ENCODE measurements around the gene SELENON.
A peak's percentile ranks its signal among the peaks of the same experiment; 100 is the strongest.
"Not testable (repeated sequence)": the region's sequence is repeated elsewhere in the genome, so short reads cannot be mapped to it uniquely, and the experiment has no call there.

Gene SELENON

GRCh38 chr1:25832336-25833037, 32.5 kb downstream of the SELENON start:
- Histone ChIP-seq H3K27me3 (no peaks in the 10 kb centered on the region), H4K20me1 (peaks cover 0 to 30% (median 10%) of the 10 kb centered on the region in 11 experiments; a peak in 9 of 22 replicates), H3K9ac (peak overlapping the region in 3 of 11 experiments; percentile 6 to 21 (median 6); a peak in 2 of 22 replicates), H3K4me3 (no peak overlapping the region), H3K36me3 (peaks cover 82 to 100% (median 97%) of the 10 kb centered on the region in 11 experiments), H3K9me3 (replicated peaks in 1 of 11) (no peaks in the 10 kb centered on the region), H3K27ac (no peak overlapping the region), H3K4me2 (peak overlapping the region; percentile 8 to 60 (median 48)), H3K4me1 (peaks cover 15 to 29% (median 19%) of the 10 kb centered on the region in 10 experiments)
- TF ChIP-seq Cebpa-rat (IDR thresholded peaks at IDR 0.05), result no peak

GRCh38 chr1:25833158-25833557, 33.2 kb downstream of the SELENON start:
- Histone ChIP-seq H3K4me3 (no peak overlapping the region), H3K9ac (no peak overlapping the region), H3K4me1 (peaks cover 15 to 29% (median 19%) of the 10 kb centered on the region in 10 experiments), H4K20me1 (peaks cover 0 to 30% (median 10%) of the 10 kb centered on the region in 11 experiments; a peak in 9 of 22 replicates), H3K36me3 (peaks cover 75 to 97% (median 91%) of the 10 kb centered on the region in 11 experiments), H3K27ac (no peak overlapping the region), H3K27me3 (no peaks in the 10 kb centered on the region), H3K4me2 (no peak overlapping the region), H3K9me3 (replicated peaks in 1 of 11) (no peaks in the 10 kb centered on the region)
- TF ChIP-seq Cebpa-rat (IDR thresholded peaks at IDR 0.05), result no peak

- peaks cover 5 to 11% (median 9%) of the 10 kb centered on the region in 11 experiments; a peak in 20 of 22 replicates for H3K9me3 ChIP-seq (replicated peaks in 1 of 11)
- H3K36me3 ChIP-seq, result peaks cover 61 to 87% (median 85%) of the 10 kb centered on the region in 11 experiments
- peaks cover 15 to 29% (median 19%) of the 10 kb centered on the region in 10 experiments for H3K4me1 ChIP-seq
- no peak overlapping the region for H3K4me2 ChIP-seq
- peaks cover 0 to 23% (median 10%) of the 10 kb centered on the region in 11 experiments; a peak in 9 of 22 replicates for H4K20me1 ChIP-seq
- no peak overlapping the region for H3K27ac ChIP-seq
- H3K4me3 ChIP-seq, result no peak overlapping the region
- no peak for TF ChIP-seq Cebpa-rat (IDR thresholded peaks at IDR 0.05)
- H3K9ac ChIP-seq, result no peak overlapping the region
- no peaks in the 10 kb centered on the region for H3K27me3 ChIP-seq
Measured at GRCh38 chr1:25834894-25835293, 34.9 kb downstream of the SELENON start.

GRCh38 chr1:25836695-25837094, 36.7 kb downstream of the SELENON start:
- H3K4me1 ChIP-seq, result peaks cover 9 to 15% (median 11%) of the 10 kb centered on the region in 10 experiments
- no peak overlapping the region for H3K27ac ChIP-seq
- H3K36me3 ChIP-seq, result peaks cover 44 to 83% (median 73%) of the 10 kb centered on the region in 11 experiments
- no peak overlapping the region for H3K9ac ChIP-seq
- no peak overlapping the region for H3K4me3 ChIP-seq
- H3K4me2 ChIP-seq, result no peak overlapping the region
- H3K27me3 ChIP-seq, result no peaks in the 10 kb centered on the region
- H4K20me1 ChIP-seq, result peaks cover 0 to 14% (median 10%) of the 10 kb centered on the region in 11 experiments; a peak in 9 of 22 replicates
- no peak for TF ChIP-seq Cebpa-rat (IDR thresholded peaks at IDR 0.05)
- H3K9me3 ChIP-seq (replicated peaks in 1 of 11), result peaks cover 6 to 23% (median 15%) of the 10 kb centered on the region in 11 experiments; a peak in 20 of 22 replicates

- Histone ChIP-seq H3K4me1 (peaks cover 2 to 12% (median 6%) of the 10 kb centered on the region in 10 experiments), H3K27me3 (no peaks in the 10 kb centered on the region), H4K20me1 (peaks cover 0 to 10% (median 5%) of the 10 kb centered on the region in 11 experiments; a peak in 9 of 22 replicates), H3K4me3 (no peak overlapping the region), H3K4me2 (no peak overlapping the region), H3K9me3 (replicated peaks in 1 of 11) (peaks cover 6 to 23% (median 15%) of the 10 kb centered on the region in 11 experiments; a peak in 20 of 22 replicates), H3K9ac (no peak overlapping the region), H3K36me3 (peaks cover 38 to 76% (median 67%) of the 10 kb centered on the region in 11 experiments), H3K27ac (no peak overlapping the region)
- no peak for TF ChIP-seq Cebpa-rat (IDR thresholded peaks at IDR 0.05)
Measured at GRCh38 chr1:25837262-25837875, 37.4 kb downstream of the SELENON start.

- H4K20me1 ChIP-seq, H3K9ac ChIP-seq, H3K4me2 ChIP-seq, H3K27ac ChIP-seq, H3K27me3 ChIP-seq, H3K4me3 ChIP-seq: not testable (repeated sequence)
- peaks cover 6 to 23% (median 15%) of the 10 kb centered on the region in 11 experiments; a peak in 20 of 22 replicates for H3K9me3 ChIP-seq (replicated peaks in 1 of 11)
- H3K4me1 ChIP-seq, result peaks cover 0 to 13% (median 7%) of the 10 kb centered on the region in 10 experiments; a peak in 13 of 20 replicates
- H3K36me3 ChIP-seq, result peaks cover 13 to 52% (median 42%) of the 10 kb centered on the region in 11 experiments; a peak in 21 of 22 replicates
Measured at GRCh38 chr1:25839808-25840207, 39.8 kb downstream of the SELENON start.

- Histone ChIP-seq H3K27me3 (no peaks in the 10 kb centered on the region), H3K9me3 (replicated peaks in 1 of 11) (peaks cover 6 to 23% (median 15%) of the 10 kb centered on the region in 11 experiments; a peak in 20 of 22 replicates), H3K4me1 (peaks cover 0 to 21% (median 10%) of the 10 kb centered on the region in 10 experiments; a peak in 14 of 20 replicates), H3K4me2 (no peak overlapping the region), H4K20me1 (peaks cover 0 to 10% (median 0%) of the 10 kb centered on the region in 11 experiments; a peak in 2 of 22 replicates), H3K27ac (no peak overlapping the region), H3K4me3 (no peak overlapping the region), H3K9ac (no peak overlapping the region), H3K36me3 (peaks cover 0 to 28% (median 16%) of the 10 kb centered on the region in 11 experiments; a peak in 14 of 22 replicates)
- TF ChIP-seq Cebpa-rat (IDR thresholded peaks at IDR 0.05), result no peak
Measured at GRCh38 chr1:25843483-25843882, 43.5 kb downstream of the SELENON start.

- no peak overlapping the region for H3K4me3 ChIP-seq
- no peaks in the 10 kb centered on the region for H3K27me3 ChIP-seq
- peaks cover 3 to 16% (median 7%) of the 10 kb centered on the region in 11 experiments; a peak in 19 of 22 replicates for H3K9me3 ChIP-seq (replicated peaks in 1 of 11)
- no peak overlapping the region for H3K27ac ChIP-seq
- H4K20me1 ChIP-seq, result peaks cover 0 to 10% (median 0%) of the 10 kb centered on the region in 11 experiments; a peak in 2 of 22 replicates
- H3K4me1 ChIP-seq, result peaks cover 0 to 29% (median 15%) of the 10 kb centered on the region in 10 experiments; a peak in 15 of 20 replicates
- no peak for TF ChIP-seq Cebpa-rat (IDR thresholded peaks at IDR 0.05)
- H3K9ac ChIP-seq, result no peak overlapping the region
- H3K36me3 ChIP-seq, result peaks cover 0 to 20% (median 10%) of the 10 kb centered on the region in 11 experiments; a peak in 14 of 22 replicates
- peak overlapping the region in 3 of 11 experiments; percentile 12 to 38 (median 13); a peak in 4 of 22 replicates for H3K4me2 ChIP-seq
Measured at GRCh38 chr1:25844536-25845337, 44.7 kb downstream of the SELENON start.

All from BLaER1 treated with 17β-estradiol and CSF1 and Interleukin-3, amounts not matched to agents 10 nM and 100 nM (cell line).